Peyer's patch (tissue), 4 donors: ENCODE data around the gene WWP2.
"Not testable (repeated sequence)": the region's sequence is repeated elsewhere in the genome, so short reads cannot be mapped to it uniquely, and the experiment has no call there.

Experiments
- CTCF ChIP-seq, 6 experiments: fragments of 450-650 bp in 4 of 6; fragments of 200-600 bp in 2 of 6; sonication (generic) in 1 of 6; IDR thresholded peaks; one replicate each; pipeline ENCODE4 v1.5.1; 2017 to 2019; ENCODE audit warnings: antibody characterized with exemption in 6 of 6, mild to moderate bottlenecking in 3 of 6, moderate library complexity in 1 of 6
- POLR2A ChIP-seq, 2 donors: fragments of 450-650 bp; IDR thresholded peaks; one replicate each; pipeline ENCODE4 v1.5.1; 2017; ENCODE audit warnings: antibody characterized with exemption in 2 of 2, mild to moderate bottlenecking in 2 of 2, moderate library complexity in 2 of 2

GRCh38 chr16:69757375-69757774, 4.8 kb upstream of the WWP2 start:
- not testable (repeated sequence) for TF ChIP-seq CTCF, POLR2A (IDR thresholded peaks at IDR 0.05)
